H1 (cell line): ENCODE data around the gene ARID5A. TPM values are rescaled to one million over a fixed set of nuclear protein-coding genes. Genes with fewer than 3 reads are reported as not detected.

Experiments
- CTCF ChIA-PET: fragments of 300-600 bp; sonication (Branson Sonifier 250); formaldehyde crosslinking; loops from one replicate; lab custom pipeline; 2021; ENCODE audit not compliant: partially characterized antibody; lab: Charles Lee
- POLR2A ChIA-PET: fragments of 300-600 bp; sonication (Branson Sonifier 250); formaldehyde crosslinking; loops from one replicate; lab custom pipeline; 2021; ENCODE audit warnings: inconsistent platforms; ENCODE audit not compliant: partially characterized antibody; lab: Charles Lee
- DNase-seq, 2 experiments: peaks; one replicate each; pipeline versions ENCODE4 v3.0.0 to v3.0.0-alpha.2; 2010 to 2022; ENCODE audit warnings: low spot score in 2 of 2, low read depth in 1 of 2, mixed read lengths in 1 of 2
- FAIRE-seq: peaks from 2 replicates; lab custom pipeline; 2011; peaks lifted over from hg19 to GRCh38; lab: Jason Lieb, UNC
- H2AFZ ChIP-seq: 2 replicates; pipeline ENCODE4 v1.8.1; 2012; ENCODE audit warnings: low read length, inconsistent platforms
- H2AK5ac ChIP-seq: 2 replicates; pipeline ENCODE4 v1.6.1; 2013; ENCODE audit warnings: low read depth, low read length
- H2BK120ac ChIP-seq: replicated peaks from 2 replicates; pipeline ENCODE3; 2013; ENCODE audit warnings: low read depth, low read length, inconsistent platforms
- H2BK12ac ChIP-seq: 2 replicates; pipeline ENCODE4 v1.6.1; 2013; ENCODE audit warnings: low read depth, low read length
- H2BK15ac ChIP-seq: 2 replicates; pipeline ENCODE4 v1.6.1; 2013; ENCODE audit warnings: low read length
- H2BK20ac ChIP-seq: 2 replicates; pipeline ENCODE4 v1.6.1; 2013; ENCODE audit warnings: low read length
- H2BK5ac ChIP-seq: 2 replicates; pipeline ENCODE4 v1.6.1; 2013; ENCODE audit warnings: low read depth, low read length
- H3K14ac ChIP-seq: 2 replicates; pipeline ENCODE4 v1.6.1; 2013; ENCODE audit warnings: inconsistent platforms; ENCODE audit not compliant: insufficient read length
- H3K18ac ChIP-seq: 2 replicates; pipeline ENCODE4 v1.6.1; 2013; ENCODE audit warnings: low read length; ENCODE audit errors: extremely low read depth
- H3K23ac ChIP-seq: 2 replicates; pipeline ENCODE4 v1.6.1; 2013; ENCODE audit warnings: inconsistent platforms; ENCODE audit not compliant: insufficient read length
- H3K23me2 ChIP-seq: 2 replicates; pipeline ENCODE4 v1.6.1; 2013; ENCODE audit warnings: low read depth, low read length
- H3K27ac ChIP-seq: 2 replicates; pipeline ENCODE4 v1.6.1; 2011; ENCODE audit warnings: low read depth, low read length, inconsistent platforms
- H3K27me3 ChIP-seq, 4 experiments: replicated peaks in 1 of 4; 1 replicate in 1 of 4; 2 replicates in 3 of 4; pipeline versions ENCODE4 v1.6.1 to v1.8.1; 2011 to 2013; ENCODE audit warnings: low read length in 3 of 4, mild to moderate bottlenecking in 3 of 4, inconsistent platforms in 2 of 4, mixed read lengths in 2 of 4, moderate library complexity in 1 of 4; ENCODE audit not compliant: control insufficient read depth in 3 of 4, insufficient read depth in 3 of 4; ENCODE audit errors: extremely low read depth in 1 of 4
- H3K36me3 ChIP-seq, 4 experiments: 2 replicates each; pipeline versions ENCODE4 v1.6.1 to v1.8.1; 2011 to 2013; ENCODE audit warnings: mild to moderate bottlenecking in 4 of 4, low read length in 3 of 4, moderate library complexity in 2 of 4, control low read depth in 1 of 4, inconsistent platforms in 1 of 4; ENCODE audit not compliant: insufficient read depth in 4 of 4, control insufficient read depth in 2 of 4
- H3K4ac ChIP-seq: replicated peaks from 2 replicates; pipeline ENCODE3; 2013; ENCODE audit warnings: low read length, low read depth, mixed read lengths, inconsistent platforms; ENCODE audit not compliant: insufficient read length
- H3K4me1 ChIP-seq, 4 experiments: replicated peaks in 1 of 4; 1 replicate in 1 of 4; 2 replicates in 3 of 4; pipeline versions ENCODE4 v1.6.1 to v1.8.1; 2011 to 2013; ENCODE audit warnings: low read length in 3 of 4, inconsistent platforms in 2 of 4, mixed read lengths in 1 of 4; ENCODE audit not compliant: insufficient read depth in 4 of 4, control insufficient read depth in 3 of 4
- H3K4me2 ChIP-seq, 2 experiments: 2 replicates each; pipeline versions ENCODE4 v1.6.1 to v1.8.1; 2011 to 2013; ENCODE audit warnings: low read depth in 2 of 2, low read length in 2 of 2, control low read depth in 1 of 2, inconsistent platforms in 1 of 2, mild to moderate bottlenecking in 1 of 2; ENCODE audit not compliant: insufficient read depth in 1 of 2
- H3K4me3 ChIP-seq, 4 experiments: fragments of 200-600, 300-600 bp in 1 of 4; sonication (generic), shearing (Covaris generic), sonication (Bioruptor Twin) in 1 of 4; 2 replicates each; pipeline versions ENCODE4 v1.5.1 to v1.8.1; 2011 to 2016; ENCODE audit warnings: low read length in 4 of 4, low read depth in 3 of 4, control low read depth in 2 of 4, inconsistent platforms in 2 of 4, mild to moderate bottlenecking in 2 of 4, mixed read lengths in 1 of 4, moderate library complexity in 1 of 4; ENCODE audit not compliant: insufficient read depth in 2 of 4; ENCODE audit errors: extremely low read depth in 1 of 4
- H3K56ac ChIP-seq: replicated peaks from 2 replicates; pipeline ENCODE3; 2013; ENCODE audit warnings: low read depth, mild to moderate bottlenecking, mixed read lengths, low read length, inconsistent platforms; ENCODE audit not compliant: insufficient read length
- H3K79me1 ChIP-seq: 2 replicates; pipeline ENCODE4 v1.6.1; 2013; ENCODE audit warnings: low read depth, low read length, control low read depth
- H3K79me2 ChIP-seq, 2 experiments: 2 replicates each; pipeline versions ENCODE4 v1.6.1 to v1.8.1; 2012 to 2013; ENCODE audit warnings: low read length in 2 of 2, mild to moderate bottlenecking in 2 of 2, inconsistent platforms in 1 of 2; ENCODE audit not compliant: insufficient read depth in 2 of 2, control insufficient read depth in 1 of 2
- H3K9ac ChIP-seq, 4 experiments: replicated peaks in 1 of 4; 1 replicate in 1 of 4; 2 replicates in 3 of 4; pipeline versions ENCODE4 v1.6.1 to v1.8.1; 2011 to 2013; ENCODE audit warnings: low read depth in 3 of 4, low read length in 3 of 4, control low read depth in 2 of 4, mild to moderate bottlenecking in 2 of 4, moderate library complexity in 2 of 4, inconsistent platforms in 1 of 4; ENCODE audit errors: extremely low read depth in 1 of 4
- H3K9me3 ChIP-seq, 2 experiments: 2 replicates each; pipeline versions ENCODE4 v1.6.1 to v1.8.1; 2012 to 2013; ENCODE audit warnings: mild to moderate bottlenecking in 2 of 2, moderate library complexity in 2 of 2, control low read depth in 1 of 2, inconsistent platforms in 1 of 2, low read depth in 1 of 2, low read length in 1 of 2, mixed read lengths in 1 of 2; ENCODE audit not compliant: insufficient read depth in 2 of 2
- H4K20me1 ChIP-seq, 2 experiments: replicated peaks in 1 of 2; 2 replicates each; pipeline versions ENCODE3 to v1.8.1; 2011 to 2013; ENCODE audit warnings: inconsistent platforms in 2 of 2, low read length in 2 of 2, mild to moderate bottlenecking in 1 of 2; ENCODE audit not compliant: insufficient read depth in 2 of 2, control insufficient read depth in 1 of 2
- H4K5ac ChIP-seq: 2 replicates; pipeline ENCODE4 v1.6.1; 2013; ENCODE audit warnings: low read length, low read depth, mixed read lengths, inconsistent platforms; ENCODE audit not compliant: insufficient read length
- H4K8ac ChIP-seq: 2 replicates; pipeline ENCODE4 v1.8.0; 2013; ENCODE audit warnings: mild to moderate bottlenecking, moderate library complexity, low read length, inconsistent platforms; ENCODE audit not compliant: insufficient read depth; ENCODE audit errors: extremely low read depth
- H4K91ac ChIP-seq: replicated peaks from 2 replicates; pipeline ENCODE3; 2013; ENCODE audit warnings: low read length, mixed read lengths, inconsistent platforms; ENCODE audit not compliant: insufficient read length
- ASH2L ChIP-seq: fragments of 200-600, 300-600 bp; sonication (generic); IDR thresholded peaks from one replicate; pipeline ENCODE4 v1.7.1; 2017; ENCODE audit warnings: low read length
- EP300 ChIP-seq, 2 experiments: IDR thresholded peaks; 1 replicate in 1 of 2; 2 replicates in 1 of 2; pipeline ENCODE4 v1.6.1; 2011 to 2012; ENCODE audit warnings: low read depth in 2 of 2, low read length in 2 of 2, mild to moderate bottlenecking in 2 of 2, borderline replicate concordance in 1 of 2, inconsistent platforms in 1 of 2, moderate library complexity in 1 of 2
- MAX ChIP-seq: IDR thresholded peaks from 2 replicates; pipeline ENCODE4 v1.6.1; 2012; ENCODE audit warnings: inconsistent platforms
- NANOG ChIP-seq: IDR thresholded peaks from 2 replicates; pipeline ENCODE4 v1.6.1; 2011; ENCODE audit warnings: low read length, low read depth, mild to moderate bottlenecking, inconsistent platforms; ENCODE audit not compliant: insufficient read depth, poor library complexity, severe bottlenecking
- RNF2 ChIP-seq: fragments of 200-900, 300-1000 bp; sonication (generic); IDR thresholded peaks from 2 replicates; pipeline ENCODE4 v1.7.1; 2016; ENCODE audit warnings: borderline replicate concordance, low read depth, mild to moderate bottlenecking, antibody characterized with exemption, low read length; ENCODE audit not compliant: poor library complexity, severe bottlenecking; ENCODE audit errors: missing control alignments
- SIX5 ChIP-seq: IDR thresholded peaks from 2 replicates; pipeline ENCODE4 v1.6.1; 2011; ENCODE audit warnings: mild to moderate bottlenecking, low read depth, low read length
- SP2 ChIP-seq: IDR thresholded peaks from 2 replicates; pipeline ENCODE4 v1.6.1; 2012; ENCODE audit warnings: mild to moderate bottlenecking, low read length, inconsistent platforms
- USF2 ChIP-seq: IDR thresholded peaks from 2 replicates; pipeline ENCODE4 v1.6.1; 2011; ENCODE audit warnings: low read length, improper control_type of control experiment
- WGBS, 2 experiments: shearing (Covaris generic) in 1 of 2; methylation state at CpG; one replicate each; pipeline versions ENCODE4 v1.1.6 to v1.1.7; 2013 to 2015; ENCODE audit warnings: low lambda C conversion rate in 2 of 2, mixed read lengths in 2 of 2, inconsistent platforms in 1 of 2, low coverage in 1 of 2, missing lambda C conversion rate in 1 of 2; ENCODE audit not compliant: insufficient replicate concordance in 2 of 2, insufficient coverage in 1 of 2, insufficient read length in 1 of 2; ENCODE audit errors: extremely low coverage in 1 of 2, missing lambda C conversion rate in 1 of 2; 5-methylcytosine and 5-hydroxymethylcytosine counted together
- polyA plus RNA-seq, 7 experiments: library from polyadenylated mRNA; depleted of rRNA in 3 of 7; stranded (reverse) in 5 of 7; unstranded in 2 of 7; fragments of >200 nt in 5 of 7; fragments of 200-250 nt in 2 of 7; gene quantifications; 1 replicate in 5 of 7; 2 replicates in 1 of 7; 4 replicates in 1 of 7; pipeline versions ENCODE4 v1.2.1 to v1.2.3, GENCODE V29; 2011 to 2013; ENCODE audit warnings: missing spikeins in 2 of 7, mixed read lengths in 2 of 7
- total RNA-seq: library from RNA; stranded (reverse); fragmentation: NEBNext Ultra II Directional; extraction: Animal tissue kit (Norgen Biotek cat#: 25700); gene quantifications from 2 replicates; pipeline ENCODE4 v1.2.1, GENCODE V29; 2021

The ARID5A gene
- total and polyA plus RNA-seq, 2 of the 8 experiments (the other 6 are each of a cell fraction or from before 2014, with no cell fraction given) = 3.3 to 5.3 TPM

GRCh38 chr2:96494188-96494587 is 42.4 kb upstream of the ARID5A start:
- H3K18ac ChIP-seq = no peak overlapping the region
- no peak overlapping the region for H4K8ac ChIP-seq
- FAIRE-seq (no peak), DNase-seq (no peak)
- H3K79me1 ChIP-seq = no peaks in the 10 kb centered on the region
- no peak overlapping the region for H4K91ac ChIP-seq
- H3K14ac ChIP-seq = no peak overlapping the region
- no peak overlapping the region for H3K4ac ChIP-seq
- H2BK15ac ChIP-seq = no peak overlapping the region
- no peak overlapping the region for H2AFZ ChIP-seq
- ChIA-PET POLR2A (no interaction called here), CTCF (interaction anchor here (0.6 to 8.9 kb wide), 4 partner anchors 9 to 93 kb away, joined by 3 to 76 read pairs (median 13); no protein-coding TSS in a partner anchor)
- H2BK20ac ChIP-seq = no peak overlapping the region
- H2BK12ac ChIP-seq = no peak overlapping the region
- no peaks in the 10 kb centered on the region for H3K36me3 ChIP-seq
- no peak overlapping the region for H3K56ac ChIP-seq
- H3K23ac ChIP-seq = no peak overlapping the region
- H2BK120ac ChIP-seq = no peak overlapping the region
- peaks cover 0 to 5% (median 2%) of the 10 kb centered on the region in 4 experiments; a peak in 2 of 7 replicates for H3K4me1 ChIP-seq
- H3K27ac ChIP-seq = no peak overlapping the region
- H3K4me2 ChIP-seq = no peak overlapping the region
- peaks cover 0 to 2% of the 10 kb centered on the region in 2 experiments; a peak in 1 of 4 replicates for H3K9me3 ChIP-seq
- no peak overlapping the region for H2BK5ac ChIP-seq
- no peaks in the 10 kb centered on the region for H3K27me3 ChIP-seq
- H4K20me1 ChIP-seq = no peaks in the 10 kb centered on the region
- no peaks in the 10 kb centered on the region for H3K23me2 ChIP-seq
- H3K79me2 ChIP-seq = no peaks in the 10 kb centered on the region
- H3K9ac ChIP-seq = no peak overlapping the region
- no peak overlapping the region for H4K5ac ChIP-seq
- H3K4me3 ChIP-seq = no peak overlapping the region
- 94% methylated on average over 1 of the region's 1 CpG; no CpG with 5 or more reads in 1 of the 2 experiments for WGBS, 2 experiments
- no peak overlapping the region for H2AK5ac ChIP-seq
- TF ChIP-seq MAX (no peak), RNF2 (no peak), NANOG (no peak), ASH2L (no peak), SP2 (no peak), SIX5 (no peak), EP300 (IDR thresholded peaks at IDR 0.05; ENCODE audit: borderline replicate concordance in 1 of 2, low read depth in 2 of 2, low read length in 2 of 2) (no peak), USF2 (no peak)
